Right lobe of liver (tissue), 6 donors: ENCODE results near the gene TSTD1. TPM values are rescaled to one million over a fixed set of nuclear protein-coding genes. Genes with fewer than 3 reads are reported as not detected.

Experiments used
- ATAC-seq, 4 donors: fragments of 200-7000 bp; cut with Tn5 transposase; one replicate each; pipeline ENCODE4 v1.9.1; 2020; ENCODE audit warnings: mild to moderate bottlenecking in 4 of 4, moderate library complexity in 4 of 4
- DNase-seq, 3 donors: peaks; one replicate each; pipeline ENCODE4 v3.0.0-alpha.2; 2020
- H3K27ac ChIP-seq, 3 donors: fragments of 200-600 bp; one replicate each; pipeline ENCODE4 v1.8.0; 2022
- H3K27me3 ChIP-seq, 2 donors: fragments of 200-600 bp; one replicate each; pipeline ENCODE4 v1.8.0; 2022
- H3K36me3 ChIP-seq, 4 donors: fragments of 200-600 bp; sonication (generic) in 1 of 4; one replicate each; pipeline versions ENCODE4 v1.5.1 to v1.8.0; 2017 to 2022; ENCODE audit warnings: control low read depth in 1 of 4
- H3K4me1 ChIP-seq, 4 donors: fragments of 200-600 bp; sonication (generic) in 1 of 4; one replicate each; pipeline versions ENCODE4 v1.5.1 to v1.8.0; 2017 to 2022; ENCODE audit warnings: control low read depth in 1 of 4
- H3K4me3 ChIP-seq, 3 donors: fragments of 200-600 bp; one replicate each; pipeline ENCODE4 v1.8.0; 2022
- H3K9me3 ChIP-seq, 4 donors: fragments of 200-600 bp; sonication (generic) in 1 of 4; one replicate each; pipeline versions ENCODE4 v1.5.1 to v1.8.0; 2017 to 2022; ENCODE audit warnings: control low read depth in 1 of 4
- CTCF ChIP-seq, 4 donors: fragments of 200-600 bp in 3 of 4; fragments of 450-650 bp in 1 of 4; IDR thresholded peaks; one replicate each; pipeline versions ENCODE4 v1.5.1 to v1.8.0; 2016 to 2022; ENCODE audit warnings: antibody characterized with exemption in 4 of 4, mild to moderate bottlenecking in 2 of 4
- POLR2A ChIP-seq: fragments of 450-650 bp; IDR thresholded peaks from one replicate; pipeline ENCODE4 v1.6.1; 2017; ENCODE audit warnings: antibody characterized with exemption, mild to moderate bottlenecking
- WGBS: methylation state at CpG from one replicate; pipeline ENCODE4 v1.1.6; 2018; ENCODE audit warnings: low coverage, low lambda C conversion rate; ENCODE audit not compliant: insufficient coverage; ENCODE audit errors: missing lambda C conversion rate; 5-methylcytosine and 5-hydroxymethylcytosine counted together
- intact Hi-C, 2 donors: fragments of 100-400 bp; cut with DNase I; formaldehyde crosslinking; loops; one replicate each; pipeline versions ENCODE4 v1.11.2 to v1.14.1; 2022
- total RNA-seq, 6 experiments: library from RNA; depleted of rRNA in 2 of 6; stranded (reverse); fragments of >200 nt in 2 of 6; fragmentation: NEBNext Ultra II Directional in 3 of 6; extraction: Animal tissue kit (Norgen Biotek cat#: 25700) in 3 of 6; gene quantifications; one replicate each; pipeline versions ENCODE4 v1.1.0 to v1.2.4, GENCODE V29; 2016 to 2023
- donor health status: DM: no; HTN: yes; CAD: no.
- donor health status: DM: no; HTN: no; CAD: no.
- donor health status: DM: no; HTN: no; CAD: no.
- donor health status: DM: no; HTN: yes; CAD: no.
- donor health status: DM: no; HTN: yes; CAD: no.

Gene TSTD1
- total RNA-seq, 6 experiments from 2014 or later: 16.3 to 60.8 (median 28.3) TPM

GRCh38 chr1:161047436-161048420 lies 9.0 kb upstream of the TSTD1 start:
- Histone ChIP-seq H3K4me3 (no peak overlapping the region), H3K4me1 (peaks cover 0 to 7% (median 4%) of the 10 kb centered on the region in 4 donors), H3K27me3 (no peaks in the 10 kb centered on the region), H3K9me3 (no peaks in the 10 kb centered on the region), H3K27ac (no peak overlapping the region), H3K36me3 (peaks cover 0 to 7% (median under 1%) of the 10 kb centered on the region in 4 donors)
- TF ChIP-seq POLR2A (no peak), CTCF (IDR thresholded peaks at IDR 0.05) (no peak)
- intact Hi-C loops: loop anchor here in 1 of 2 donors (10.0 kb wide), 1 partner anchor 53 kb away; no protein-coding TSS in a partner anchor
- 100% methylated on average over 1 of the region's 18 CpGs for WGBS
- ATAC-seq (no peak), DNase-seq (no peak)

DNA sequence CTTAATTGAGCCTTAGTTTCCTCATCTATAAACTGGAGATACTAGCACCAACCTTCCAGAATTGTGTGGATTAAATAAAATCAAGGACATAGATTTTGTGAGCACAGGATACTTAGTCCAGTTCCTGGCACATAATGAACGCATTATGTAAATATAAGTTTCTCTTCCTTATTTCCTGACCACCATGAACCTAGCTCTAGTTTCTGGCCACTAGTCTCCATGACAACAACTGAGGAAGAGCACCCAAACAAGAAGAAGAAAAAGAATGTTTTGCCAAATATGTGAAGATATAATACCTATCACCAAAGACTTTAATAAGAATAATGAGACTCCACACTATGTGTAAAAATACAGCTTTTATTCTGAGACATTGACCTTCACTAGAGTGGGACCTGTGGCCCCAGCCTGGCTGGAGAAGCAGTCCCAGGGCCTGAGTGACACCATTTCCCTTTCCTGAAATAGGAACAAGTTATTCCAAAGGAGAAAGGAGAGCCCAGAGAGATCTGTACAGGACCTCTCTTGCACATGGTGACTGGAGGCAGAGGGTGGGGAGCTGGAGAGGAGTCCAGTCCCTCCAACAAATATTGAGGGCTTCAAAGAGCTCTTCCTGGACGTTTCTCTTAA lies 8.0 kb upstream of the TSTD1 start:
- H3K27ac ChIP-seq: peak overlapping the region; percentile 91 to 96 (median 94)
- ATAC-seq (no peak), DNase-seq (no peak)
- H3K4me1 ChIP-seq: peaks cover 0 to 7% (median 4%) of the 10 kb centered on the region in 4 donors
- H3K9me3 ChIP-seq: no peaks in the 10 kb centered on the region
- 47% methylated on average over 2 of the region's 2 CpGs for WGBS
- intact Hi-C loops: loop anchor here in 1 of 2 donors (10.0 kb wide), 1 partner anchor 52 kb away; no protein-coding TSS in a partner anchor
- no peak for TF ChIP-seq CTCF (IDR thresholded peaks at IDR 0.05)
- no peak for TF ChIP-seq POLR2A
- peak overlapping the region; percentile 83 to 94 (median 93) for H3K4me3 ChIP-seq
- peaks cover 0 to 17% (median 5%) of the 10 kb centered on the region in 4 donors for H3K36me3 ChIP-seq
- H3K27me3 ChIP-seq: no peaks in the 10 kb centered on the region

GRCh38 chr1:161045736-161046604 lies 7.2 kb upstream of the TSTD1 start, which contains the start of gene USF1:
TSS of gene USF1 (minus strand) at chr1:161045977. CDS start at chr1:161043275, 2,702 bp downstream.
- Histone ChIP-seq H3K4me3 (peak within 1 kb of the TSS; percentile 83 to 94 (median 93)), H3K9me3 (no peaks in the 10 kb centered on the region), H3K27me3 (no peaks in the 10 kb centered on the region), H3K27ac (peak within 1 kb of the TSS; percentile 91 to 96 (median 94)), H3K4me1 (peaks cover 0 to 7% (median 4%) of the 10 kb centered on the region in 4 donors), H3K36me3 (peaks cover 0 to 25% (median 10%) of the 10 kb centered on the region in 4 donors)
- intact Hi-C loops: loop anchor here in 1 of 2 donors (10.0 kb wide), 1 partner anchor 51 kb away; no protein-coding TSS in a partner anchor
- under 1% methylated on average over 29 of the region's 29 CpGs for WGBS
- TF ChIP-seq POLR2A (peak; percentile 68), CTCF (IDR thresholded peaks at IDR 0.05) (peak in 1 of 4 donors; percentile 2)
- ATAC-seq (peak; percentile 91 to 92 (median 92)), DNase-seq (peak; percentile 90 to 93 (median 93))
